ENCODE results near the gene PIGV. TPM values are rescaled to one million over a fixed set of nuclear protein-coding genes. Genes with fewer than 3 reads are reported as not detected.

PIGV gene
- total and polyA plus RNA-seq, 9 donors: 9.2 to 15.4 (median 10.9) TPM

DNA sequence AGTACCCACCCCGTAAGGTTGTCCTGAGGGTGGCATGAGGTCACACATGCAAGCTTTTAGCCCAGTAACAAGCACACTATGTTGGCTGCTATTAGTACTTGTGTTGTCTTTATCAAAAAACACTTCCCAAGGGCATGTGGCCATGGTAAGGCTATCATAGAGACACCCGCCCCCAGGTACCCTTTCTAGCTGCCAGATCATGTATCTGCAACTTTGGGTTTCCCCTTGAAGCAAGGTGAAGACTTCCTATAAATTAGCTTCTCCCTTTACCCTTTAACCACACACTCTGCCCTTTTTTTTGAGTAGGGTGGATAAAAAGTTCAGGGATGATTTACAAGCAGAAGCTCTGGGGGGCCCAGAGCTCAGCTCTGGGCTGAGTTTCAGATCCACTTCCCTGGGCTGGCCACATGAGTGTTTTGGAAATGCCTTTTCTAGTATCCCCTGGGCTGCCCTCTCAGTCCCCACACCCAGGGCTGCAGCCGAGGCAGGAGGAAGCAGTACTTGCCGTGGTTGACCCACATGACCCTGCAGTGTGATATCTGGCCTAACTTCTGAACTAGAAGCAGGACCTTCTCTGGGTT is 40.8 kb downstream of the PIGV start:
- Histone ChIP-seq H3K27ac (no peak overlapping the region), H3K4me3 (no peak overlapping the region), H3K4me1 (ENCODE audit: insufficient read depth) (peaks cover 11% of the 10 kb centered on the region), H3K36me3 (no peaks in the 10 kb centered on the region), H3K9me3 (no peaks in the 10 kb centered on the region), H3K27me3 (no peaks in the 10 kb centered on the region)
- DNase-seq: no peak
- TF ChIP-seq, protein P1, sequence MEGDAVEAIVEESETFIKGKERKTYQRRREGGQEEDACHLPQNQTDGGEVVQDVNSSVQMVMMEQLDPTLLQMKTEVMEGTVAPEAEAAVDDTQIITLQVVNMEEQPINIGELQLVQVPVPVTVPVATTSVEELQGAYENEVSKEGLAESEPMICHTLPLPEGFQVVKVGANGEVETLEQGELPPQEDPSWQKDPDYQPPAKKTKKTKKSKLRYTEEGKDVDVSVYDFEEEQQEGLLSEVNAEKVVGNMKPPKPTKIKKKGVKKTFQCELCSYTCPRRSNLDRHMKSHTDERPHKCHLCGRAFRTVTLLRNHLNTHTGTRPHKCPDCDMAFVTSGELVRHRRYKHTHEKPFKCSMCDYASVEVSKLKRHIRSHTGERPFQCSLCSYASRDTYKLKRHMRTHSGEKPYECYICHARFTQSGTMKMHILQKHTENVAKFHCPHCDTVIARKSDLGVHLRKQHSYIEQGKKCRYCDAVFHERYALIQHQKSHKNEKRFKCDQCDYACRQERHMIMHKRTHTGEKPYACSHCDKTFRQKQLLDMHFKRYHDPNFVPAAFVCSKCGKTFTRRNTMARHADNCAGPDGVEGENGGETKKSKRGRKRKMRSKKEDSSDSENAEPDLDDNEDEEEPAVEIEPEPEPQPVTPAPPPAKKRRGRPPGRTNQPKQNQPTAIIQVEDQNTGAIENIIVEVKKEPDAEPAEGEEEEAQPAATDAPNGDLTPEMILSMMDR (IDR thresholded peaks at IDR 0.05): no peak
- TF ChIP-seq EP300 (IDR thresholded peaks at IDR 0.05) (no peak), POLR2A (IDR thresholded peaks at IDR 0.05) (no peak)
- WGBS, 3 donors: 48 to 56% (median 55%) methylated on average over 4 of the region's 4 CpGs
- intact Hi-C loops (cut with DNase I): loop anchor here in 1 of 4 donors (10.0 kb wide), 1 partner anchor 46 kb away; no protein-coding TSS in a partner anchor

DNA sequence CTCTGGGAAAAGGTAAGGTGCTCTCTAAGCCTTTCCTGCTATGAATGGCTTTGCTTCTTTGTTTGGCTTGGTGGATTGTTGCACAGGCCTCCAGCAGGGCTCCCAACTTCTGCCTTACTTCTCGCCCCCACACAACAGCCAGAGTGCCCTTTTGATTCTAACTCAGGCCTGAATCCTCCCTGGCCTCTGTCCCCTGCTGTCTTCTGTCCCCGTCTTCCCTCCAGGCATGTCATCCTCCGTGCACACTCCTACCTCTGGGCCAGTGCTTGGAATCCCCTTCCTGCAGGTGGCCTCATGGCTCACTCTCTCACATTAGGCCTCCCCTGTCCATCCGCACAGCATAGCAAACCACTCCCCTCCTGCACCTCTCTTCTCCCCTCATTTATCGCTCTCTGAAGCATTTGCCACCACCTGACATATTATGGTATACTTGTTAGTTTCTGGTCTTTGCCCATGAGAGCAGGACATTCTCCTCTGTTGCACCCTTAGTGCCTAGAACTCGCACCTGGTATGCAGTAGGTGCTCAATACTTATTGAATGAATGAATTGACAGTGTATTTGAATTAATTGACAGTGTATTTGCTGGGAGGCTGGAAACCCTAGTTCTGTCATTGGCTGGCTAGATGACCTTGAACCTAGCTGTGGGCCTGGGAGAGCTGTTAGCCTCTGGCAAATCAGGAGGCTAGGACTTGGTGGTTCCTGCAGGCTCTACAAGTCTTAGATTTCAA is 41.6 kb downstream of the PIGV start:
- Histone ChIP-seq H3K27me3 (no peaks in the 10 kb centered on the region), H3K36me3 (no peaks in the 10 kb centered on the region), H3K27ac (no peak overlapping the region), H3K9me3 (no peaks in the 10 kb centered on the region), H3K4me1 (ENCODE audit: insufficient read depth) (peaks cover 11% of the 10 kb centered on the region), H3K4me3 (no peak overlapping the region)
- 77 to 80% (median 79%) methylated on average over 6 of the region's 6 CpGs for WGBS, 3 donors
- intact Hi-C loops (cut with DNase I): loop anchor here in 1 of 4 donors (10.0 kb wide), 1 partner anchor 45 kb away; no protein-coding TSS in a partner anchor
- no peak for DNase-seq
- no peak for TF ChIP-seq EP300 (IDR thresholded peaks at IDR 0.05)

DNA sequence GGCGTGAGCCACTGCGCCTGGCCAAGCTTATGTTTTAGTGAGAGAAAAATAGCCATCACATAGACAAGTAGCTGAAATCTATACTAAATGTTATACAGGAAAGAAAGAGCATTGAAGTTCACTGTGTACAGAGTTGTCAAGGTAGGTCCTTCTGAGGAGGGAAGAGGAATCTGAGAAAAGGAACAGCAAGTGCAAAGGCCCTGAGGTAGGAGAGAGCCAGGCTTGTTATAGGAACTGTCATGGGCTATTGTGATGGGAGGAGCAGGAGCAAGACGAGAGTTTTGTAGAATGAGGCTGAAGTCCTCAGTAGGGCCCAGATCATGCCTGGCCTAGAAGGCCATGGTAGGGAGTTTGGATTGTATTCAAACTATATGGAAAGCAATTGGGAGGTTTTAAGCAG is 43.3 kb downstream of the PIGV start:
- H3K27ac ChIP-seq: no peak overlapping the region
- TF ChIP-seq POLR2A (IDR thresholded peaks at IDR 0.05) (no peak), EP300 (IDR thresholded peaks at IDR 0.05) (no peak)
- TF ChIP-seq, protein P1 (IDR thresholded peaks at IDR 0.05): no peak
- WGBS, 3 donors: 90 to 95% (median 94%) methylated on average over 3 of the region's 3 CpGs
- DNase-seq: no peak
- H3K27me3 ChIP-seq: no peaks in the 10 kb centered on the region
- peaks cover 11% of the 10 kb centered on the region for H3K4me1 ChIP-seq (ENCODE audit: insufficient read depth)
- intact Hi-C loops (cut with DNase I): no loop called here
- H3K9me3 ChIP-seq: no peaks in the 10 kb centered on the region
- no peaks in the 10 kb centered on the region for H3K36me3 ChIP-seq
- H3K4me3 ChIP-seq: no peak overlapping the region

DNA sequence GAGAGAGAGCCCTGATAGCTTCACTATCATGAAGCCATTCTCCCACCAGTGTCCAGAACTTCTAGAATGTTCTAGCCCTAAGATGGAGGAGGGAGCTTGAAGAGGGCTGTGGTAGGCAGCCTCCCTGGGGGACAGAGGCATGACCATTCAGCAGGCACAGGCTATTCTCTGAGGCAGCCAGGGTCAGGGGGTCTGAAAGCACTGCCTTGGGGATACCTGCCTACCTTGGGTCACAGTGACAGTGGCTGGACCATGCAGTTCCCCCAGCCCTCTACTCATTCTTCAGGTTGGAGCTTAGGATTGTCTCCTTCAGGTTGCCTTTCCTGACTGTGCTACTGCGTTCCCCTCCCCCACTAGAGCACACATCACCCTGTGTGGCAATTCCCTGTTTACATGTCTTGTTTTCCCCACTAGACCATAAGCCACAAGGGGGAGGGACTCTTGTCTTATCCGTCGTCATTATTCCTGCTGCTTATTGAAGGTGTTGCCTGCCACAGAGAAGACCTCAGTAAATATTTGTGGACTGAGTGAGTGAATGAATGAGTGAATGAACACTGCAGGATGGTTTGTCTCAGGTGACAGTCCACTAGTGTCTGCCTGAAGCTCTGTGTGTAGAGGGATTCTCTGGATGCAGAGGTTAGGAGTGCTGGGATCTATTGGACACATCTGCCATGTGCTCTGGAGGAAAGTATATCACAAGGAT is 43.9 kb downstream of the PIGV start:
- Histone ChIP-seq H3K27me3 (no peaks in the 10 kb centered on the region), H3K9me3 (no peaks in the 10 kb centered on the region), H3K36me3 (no peaks in the 10 kb centered on the region), H3K4me3 (no peak overlapping the region), H3K27ac (no peak overlapping the region), H3K4me1 (ENCODE audit: insufficient read depth) (peaks cover 11% of the 10 kb centered on the region)
- no peak for DNase-seq
- intact Hi-C loops (cut with DNase I): no loop called here
- TF ChIP-seq POLR2A (IDR thresholded peaks at IDR 0.05) (no peak), EP300 (IDR thresholded peaks at IDR 0.05) (no peak)
- TF ChIP-seq, protein P1 (IDR thresholded peaks at IDR 0.05): no peak
- WGBS, 3 donors: 59 to 67% (median 60%) methylated on average over 3 of the region's 3 CpGs

All from ovary (tissue), 9 donors.